GM12873 (cell line): Measurements from ENCODE around the gene PRKCH.

Experiments used
- TF ChIP-seq, protein P1 (sequence below): IDR thresholded peaks from 2 replicates; pipeline ENCODE4 v1.5.1; 2012; ENCODE audit warnings: low read depth, mild to moderate bottlenecking, moderate library complexity, low read length, control low read depth; ENCODE audit not compliant: insufficient read depth; ENCODE audit errors: missing control alignments

Gene PRKCH

DNA sequence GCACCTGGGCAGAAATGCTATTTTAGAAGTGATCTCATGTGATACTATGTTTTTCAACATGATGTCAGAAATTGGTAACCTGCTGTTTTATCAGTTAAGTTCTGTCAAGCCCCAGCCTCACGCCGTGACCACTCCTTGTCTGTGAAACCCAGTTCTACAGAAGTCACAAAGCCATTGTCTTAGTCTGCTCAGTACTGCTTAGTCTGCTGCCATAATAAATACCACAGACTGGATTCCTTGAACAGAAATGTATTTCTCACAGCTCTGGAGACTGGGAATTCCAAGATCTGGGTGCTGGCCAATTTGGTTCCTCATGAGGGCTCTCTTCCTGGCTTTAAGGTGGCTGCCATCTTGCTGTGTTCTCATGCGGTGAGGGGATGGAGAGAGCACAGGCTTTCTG lies 176.9 kb downstream of the PRKCH start:
- TF ChIP-seq, protein P1, sequence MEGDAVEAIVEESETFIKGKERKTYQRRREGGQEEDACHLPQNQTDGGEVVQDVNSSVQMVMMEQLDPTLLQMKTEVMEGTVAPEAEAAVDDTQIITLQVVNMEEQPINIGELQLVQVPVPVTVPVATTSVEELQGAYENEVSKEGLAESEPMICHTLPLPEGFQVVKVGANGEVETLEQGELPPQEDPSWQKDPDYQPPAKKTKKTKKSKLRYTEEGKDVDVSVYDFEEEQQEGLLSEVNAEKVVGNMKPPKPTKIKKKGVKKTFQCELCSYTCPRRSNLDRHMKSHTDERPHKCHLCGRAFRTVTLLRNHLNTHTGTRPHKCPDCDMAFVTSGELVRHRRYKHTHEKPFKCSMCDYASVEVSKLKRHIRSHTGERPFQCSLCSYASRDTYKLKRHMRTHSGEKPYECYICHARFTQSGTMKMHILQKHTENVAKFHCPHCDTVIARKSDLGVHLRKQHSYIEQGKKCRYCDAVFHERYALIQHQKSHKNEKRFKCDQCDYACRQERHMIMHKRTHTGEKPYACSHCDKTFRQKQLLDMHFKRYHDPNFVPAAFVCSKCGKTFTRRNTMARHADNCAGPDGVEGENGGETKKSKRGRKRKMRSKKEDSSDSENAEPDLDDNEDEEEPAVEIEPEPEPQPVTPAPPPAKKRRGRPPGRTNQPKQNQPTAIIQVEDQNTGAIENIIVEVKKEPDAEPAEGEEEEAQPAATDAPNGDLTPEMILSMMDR, result no peak

DNA sequence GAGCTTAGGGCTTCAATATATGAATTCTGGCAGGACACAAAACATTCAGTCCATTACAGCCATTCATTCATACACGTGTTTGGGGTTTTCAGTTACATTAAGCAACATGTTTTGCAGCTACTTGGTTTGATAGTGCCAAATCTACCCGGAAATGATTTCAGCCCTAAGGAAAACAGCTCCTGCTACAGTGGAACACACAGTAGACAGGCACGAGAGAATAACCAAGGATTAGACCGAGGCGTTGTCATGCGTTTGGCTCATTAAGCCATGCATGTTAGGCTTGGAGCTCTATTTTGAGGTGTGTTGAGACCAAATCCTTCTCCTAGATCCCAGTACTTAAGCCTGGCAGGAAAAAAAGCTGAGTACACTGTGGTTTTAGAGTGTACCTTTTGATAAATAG lies 177.4 kb downstream of the PRKCH start:
- TF ChIP-seq, protein P1, result no peak

DNA sequence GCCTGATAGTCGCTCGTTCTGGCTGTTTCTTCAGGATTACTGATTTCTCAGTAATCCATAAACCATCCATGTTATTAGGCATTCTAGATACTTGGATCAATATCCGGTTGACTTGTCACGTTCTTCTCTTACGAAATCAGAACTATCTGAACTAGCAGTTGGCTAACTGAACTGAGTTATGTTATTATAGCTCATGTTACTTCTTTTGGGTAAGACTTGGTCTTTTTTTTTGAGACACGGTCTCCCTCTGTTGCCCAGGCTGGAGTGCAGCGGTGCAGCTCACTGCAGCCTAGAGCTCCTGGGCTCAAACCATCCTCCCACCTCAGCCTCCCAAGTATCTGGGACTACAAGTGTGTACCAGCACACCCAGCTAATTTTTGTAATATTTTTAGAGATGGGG lies 178.6 kb downstream of the PRKCH start:
- TF ChIP-seq, protein P1, result no peak

DNA sequence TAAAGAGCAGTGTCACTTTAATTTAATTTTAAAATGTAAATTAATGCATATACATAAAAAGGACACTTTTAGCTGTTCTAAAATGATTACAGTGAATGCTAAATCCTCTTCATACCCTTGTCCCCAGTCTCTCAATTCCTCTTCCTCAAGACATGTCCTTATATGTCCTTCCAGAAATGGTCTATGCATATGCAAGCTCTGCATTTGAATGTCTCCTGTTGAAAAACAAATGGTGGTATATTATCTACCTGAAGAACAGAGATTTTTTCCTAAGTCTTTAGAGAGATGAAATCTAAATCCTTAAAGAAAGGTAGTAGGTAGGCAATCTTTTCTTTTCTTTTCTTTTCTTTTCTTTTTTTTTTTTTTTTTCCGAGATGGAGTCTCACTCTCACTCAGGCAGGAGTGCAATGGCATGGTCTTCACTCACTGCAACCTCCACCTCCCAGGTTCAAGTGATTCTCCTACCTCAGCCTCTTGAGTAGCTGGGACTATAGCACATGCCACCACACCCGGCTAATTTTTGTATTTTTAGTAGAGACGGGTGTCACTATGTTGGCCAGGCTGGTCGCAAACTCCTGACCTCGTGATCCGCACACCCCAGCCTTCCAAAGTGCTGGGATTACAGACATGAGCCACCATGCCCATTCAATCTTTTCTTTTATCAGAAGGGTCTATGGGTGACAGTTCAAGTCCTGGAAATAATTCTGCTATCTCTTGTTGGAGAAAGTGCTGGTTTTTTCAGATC lies 180.5 kb downstream of the PRKCH start:
- TF ChIP-seq, protein P1, result no peak

DNA sequence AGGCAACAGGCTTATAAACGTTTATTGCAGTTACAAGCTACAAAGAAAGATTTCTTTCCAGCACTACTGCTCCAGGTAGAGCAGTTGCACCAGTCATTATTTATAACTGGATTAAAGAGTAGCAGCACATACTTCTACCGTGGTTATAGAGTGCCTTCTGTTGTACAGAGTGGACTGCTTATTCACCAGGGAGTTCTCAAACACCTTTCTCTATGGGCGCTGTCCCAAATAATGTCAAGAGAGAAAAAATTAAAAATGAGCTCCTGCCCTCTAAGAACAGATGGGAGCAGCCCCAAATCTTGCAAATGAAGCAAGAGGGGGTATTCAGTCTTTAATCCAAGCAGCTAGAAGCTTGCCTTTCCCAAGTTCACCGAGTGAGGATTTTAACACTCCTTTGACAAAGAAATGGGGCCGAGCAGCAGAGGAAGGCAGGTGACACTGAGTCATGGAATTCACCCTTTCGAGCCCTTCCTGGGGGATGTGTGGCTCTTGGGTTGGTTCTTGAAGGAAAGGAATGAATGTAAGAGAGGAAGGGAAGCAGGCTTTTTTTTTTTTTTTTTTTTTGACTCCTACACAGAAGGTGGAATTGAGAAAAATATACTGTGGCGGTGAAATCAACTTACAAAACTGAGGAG lies 181.2 kb downstream of the PRKCH start:
- TF ChIP-seq, protein P1, result no peak

DNA sequence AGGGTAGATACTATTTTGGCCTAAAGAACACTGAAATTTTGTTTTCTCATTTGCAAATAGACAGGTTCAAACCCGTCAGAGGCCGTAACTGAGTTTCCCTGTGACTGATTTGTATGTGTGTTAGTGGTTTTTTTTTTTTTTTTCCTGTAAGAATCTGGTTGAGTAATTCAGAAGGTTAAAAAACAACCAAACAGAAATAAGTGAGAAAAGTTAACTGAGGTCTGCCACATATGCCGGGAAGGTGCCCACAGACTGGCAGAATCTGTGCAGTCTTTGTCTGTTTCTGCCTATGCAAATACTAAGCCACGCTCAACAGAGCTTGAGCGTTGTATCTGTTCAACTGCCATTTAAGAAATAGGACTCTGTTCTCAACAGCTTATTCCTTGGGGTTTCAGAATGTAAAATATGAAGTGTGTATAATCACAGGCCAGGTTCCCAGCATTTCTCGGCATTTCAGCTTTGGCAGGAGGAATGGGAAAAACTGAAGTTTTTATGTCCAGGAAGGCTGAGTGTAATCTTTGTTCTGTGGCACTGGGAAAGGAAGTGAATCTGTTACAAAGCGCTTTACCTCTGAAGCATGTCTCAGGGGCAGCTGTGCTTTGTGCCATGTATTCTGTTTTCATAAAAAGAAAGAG lies 181.9 kb downstream of the PRKCH start:
- TF ChIP-seq, protein P1, result no peak

DNA sequence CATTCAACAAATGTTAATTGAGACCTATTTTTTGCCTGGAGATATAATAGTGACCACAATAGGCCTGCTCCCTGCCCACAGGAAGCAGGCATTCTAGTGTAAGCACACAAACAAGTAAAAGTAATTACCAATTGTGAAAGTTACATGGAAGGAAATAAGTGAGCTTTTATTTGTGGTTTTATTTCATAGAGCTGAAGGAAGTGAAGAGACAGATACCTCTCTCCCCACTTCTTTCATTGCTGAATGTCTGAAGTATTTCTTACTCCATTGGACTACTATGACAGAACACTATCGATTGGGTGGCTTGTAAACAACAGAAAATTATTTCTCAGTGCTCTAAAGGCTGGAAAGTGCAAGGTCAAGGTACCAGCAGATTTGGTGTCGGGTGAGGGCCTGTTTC lies 183.5 kb downstream of the PRKCH start:
- TF ChIP-seq, protein P1, result no peak
